Activated T-helper 2 cell treated with anti-CD3 and anti-CD28 coated beads, Interferon-gamma antibody, Interleukin-2, Interleukin-4, amounts not matched to agents 10 μg/mL and 5 μg/mL and 100 μg/mL, durations not matched to agents 14 hours and 24 hours and 36 hours (primary cell): ENCODE measurements around the gene PFN1. TPM values are rescaled to one million over a fixed set of nuclear protein-coding genes. Genes with fewer than 3 reads are reported as not detected.
"Not testable (repeated sequence)": the region's sequence is repeated elsewhere in the genome, so short reads cannot be mapped to it uniquely, and the experiment has no call there.

Source experiments
- DNase-seq: peaks from one replicate; pipeline ENCODE4 v3.0.0; 2021; ENCODE audit warnings: low spot score
- H3K27ac Mint-ChIP-seq: one replicate; pipeline ENCODE4 v1.8.0; 2021; ENCODE audit warnings: mixed read lengths
- H3K27me3 Mint-ChIP-seq: one replicate; pipeline ENCODE4 v1.8.0; 2021; ENCODE audit warnings: low read depth, mixed read lengths
- H3K36me3 Mint-ChIP-seq: one replicate; pipeline ENCODE4 v1.8.0; 2021; ENCODE audit warnings: low read depth, mixed read lengths
- H3K4me1 Mint-ChIP-seq: one replicate; pipeline ENCODE4 v1.8.0; 2021; ENCODE audit warnings: low read depth, mixed read lengths
- H3K4me3 Mint-ChIP-seq: one replicate; pipeline ENCODE4 v1.8.0; 2021; ENCODE audit warnings: low read depth, mild to moderate bottlenecking, moderate library complexity, mixed read lengths
- H3K9me3 Mint-ChIP-seq: one replicate; pipeline ENCODE4 v1.8.0; 2021; ENCODE audit warnings: mixed read lengths
- intact Hi-C: fragments of 100-400 bp; cut with micrococcal nuclease; formaldehyde crosslinking; loops from one replicate; pipeline ENCODE4 v1.15.1; 2023
- total RNA-seq: library from RNA; stranded (reverse); gene quantifications from 2 replicates; pipeline ENCODE4 v1.2.3, GENCODE V29; 2022

Gene PFN1
- total RNA-seq, 1 donor from 2014 or later, result 1,475 TPM

DNA sequence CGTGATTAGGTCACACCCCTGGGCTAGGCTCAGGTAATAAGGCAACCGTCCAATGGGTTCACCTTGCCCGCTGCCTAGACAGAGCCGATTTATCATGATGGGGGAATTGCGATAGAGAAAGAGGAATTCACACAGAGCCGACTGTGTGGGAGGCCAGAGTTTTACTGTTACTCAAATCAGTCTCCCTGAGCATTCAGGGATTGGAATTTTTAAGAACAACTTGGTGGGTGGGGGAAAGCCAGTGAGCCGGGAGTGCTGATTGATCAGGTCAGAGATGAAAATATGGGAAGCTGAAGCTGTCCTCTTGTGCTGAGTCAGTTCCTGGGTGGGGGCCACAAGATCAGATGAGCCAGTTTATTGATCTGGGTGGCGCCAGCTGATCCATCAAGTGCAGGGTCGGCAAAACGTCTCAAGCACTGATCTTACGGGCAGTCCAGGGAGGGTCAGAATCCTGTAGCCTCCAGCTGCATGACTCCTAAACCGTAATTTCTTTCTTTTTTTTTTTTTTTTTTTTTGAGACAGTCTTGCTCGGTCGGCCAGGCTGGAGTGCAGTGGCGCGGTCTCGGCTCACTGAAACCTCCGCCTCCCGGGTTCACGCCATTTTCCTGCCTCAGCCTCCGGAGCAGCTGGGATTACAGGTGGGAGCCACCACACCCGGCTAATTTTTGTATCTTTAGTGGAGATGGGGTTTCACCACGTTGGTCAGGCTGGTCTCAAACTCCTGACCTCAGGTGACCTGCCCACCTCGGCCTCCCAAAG, 21.6 kb downstream of the PFN1 start:
- intact Hi-C loops, H3K9me3 Mint-ChIP-seq, H3K27me3 Mint-ChIP-seq, DNase-seq, H3K4me3 Mint-ChIP-seq, H3K4me1 Mint-ChIP-seq: not testable (repeated sequence)
- Mint-ChIP-seq H3K27ac (peak overlapping the region; percentile 29), H3K36me3 (peaks cover 33% of the 10 kb centered on the region)

DNA sequence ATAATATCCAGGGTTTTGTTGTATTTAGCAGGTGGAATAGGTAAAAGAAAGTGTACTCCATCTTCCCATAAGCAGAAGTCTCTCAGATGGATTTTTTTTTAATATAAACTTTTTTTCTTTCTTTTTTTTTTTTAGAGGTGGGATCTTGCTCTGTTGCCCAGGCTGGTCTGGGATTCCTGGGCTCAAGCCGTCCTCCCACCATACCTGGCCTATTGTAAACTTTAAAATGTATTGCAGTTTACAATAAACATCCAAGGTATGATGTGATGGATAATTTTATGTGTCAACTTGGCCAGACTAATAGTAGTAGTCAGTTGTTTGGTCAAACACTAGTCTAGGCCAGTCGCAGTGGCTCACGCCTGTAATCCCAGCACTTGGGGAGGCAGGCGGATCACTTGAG, 27.0 kb downstream of the PFN1 start:
- Mint-ChIP-seq H3K27ac (no peak overlapping the region), H3K36me3 (peaks cover 6% of the 10 kb centered on the region), H3K27me3 (no peaks in the 10 kb centered on the region), H3K4me3 (no peak overlapping the region), H3K9me3 (no peaks in the 10 kb centered on the region), H3K4me1 (peaks cover under 1% of the 10 kb centered on the region)
- intact Hi-C loops, result no loop called here
- no peak for DNase-seq

DNA sequence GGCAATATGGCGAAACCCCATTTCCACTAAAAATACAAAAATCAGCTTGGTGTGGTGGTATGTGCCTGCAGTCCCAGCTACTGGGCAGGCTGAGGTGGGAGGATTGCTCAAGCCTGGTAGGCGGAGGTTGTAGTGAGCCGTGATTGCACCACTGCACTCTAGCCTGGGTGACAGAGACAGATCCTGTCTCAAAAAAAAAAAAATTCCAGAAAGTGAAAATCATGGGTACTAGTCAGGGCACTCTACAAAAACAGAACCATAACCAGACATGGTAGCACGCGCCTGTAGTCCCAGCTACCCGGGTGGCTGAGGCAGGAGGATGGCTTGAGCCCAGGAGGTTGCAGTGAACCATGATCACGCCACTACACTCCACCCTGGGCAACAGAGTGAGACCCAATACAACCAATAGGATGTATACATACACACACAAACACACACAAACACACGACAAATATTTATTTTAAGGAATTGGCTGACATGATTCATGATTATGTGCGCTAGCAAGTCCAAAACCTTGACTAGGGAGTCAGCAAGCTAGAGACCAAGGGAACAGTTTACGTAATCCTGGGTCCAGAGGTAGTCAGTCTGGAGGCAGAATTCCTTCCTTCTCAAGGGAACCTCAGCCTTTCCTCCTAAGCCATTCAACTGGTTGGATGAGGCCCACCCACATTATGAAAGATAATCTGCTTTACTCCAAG, 27.8 kb downstream of the PFN1 start:
- DNase-seq, result no peak
- Mint-ChIP-seq H3K36me3 (peaks cover 5% of the 10 kb centered on the region), H3K4me1 (no peaks in the 10 kb centered on the region), H3K27ac (no peak overlapping the region), H3K27me3 (no peaks in the 10 kb centered on the region), H3K9me3 (no peaks in the 10 kb centered on the region), H3K4me3 (no peak overlapping the region)
- intact Hi-C loops, result no loop called here

DNA sequence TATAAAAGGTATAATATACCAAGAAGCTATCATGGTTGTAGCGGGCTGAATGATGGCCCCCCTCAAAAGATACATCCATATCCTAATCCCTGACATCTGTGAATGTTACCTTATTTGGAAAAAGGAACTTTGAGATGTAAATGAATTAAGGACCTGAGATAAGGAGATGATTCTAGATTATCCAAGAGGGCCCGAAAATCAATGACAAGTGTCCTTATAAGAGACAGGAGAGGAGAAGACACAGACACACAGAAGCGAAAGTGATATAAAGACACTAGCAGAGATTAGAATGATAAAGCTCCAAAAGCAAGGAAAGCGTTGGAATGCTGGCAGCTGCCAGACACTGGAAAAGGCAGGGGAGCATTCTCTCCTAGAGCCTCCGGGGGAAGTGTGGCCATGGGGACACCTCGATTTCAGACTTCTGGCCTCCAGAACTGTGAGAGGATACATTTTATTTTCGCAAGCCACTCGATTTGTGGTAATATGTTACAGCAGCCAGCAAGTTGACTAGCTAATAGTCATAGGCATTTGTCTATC, 28.8 kb downstream of the PFN1 start:
- no peak for DNase-seq
- H3K27me3 Mint-ChIP-seq, result no peaks in the 10 kb centered on the region
- intact Hi-C loops, result no loop called here
- no peak overlapping the region for H3K27ac Mint-ChIP-seq
- H3K36me3 Mint-ChIP-seq, result peaks cover 4% of the 10 kb centered on the region
- no peaks in the 10 kb centered on the region for H3K9me3 Mint-ChIP-seq
- no peak overlapping the region for H3K4me3 Mint-ChIP-seq
- no peaks in the 10 kb centered on the region for H3K4me1 Mint-ChIP-seq

DNA sequence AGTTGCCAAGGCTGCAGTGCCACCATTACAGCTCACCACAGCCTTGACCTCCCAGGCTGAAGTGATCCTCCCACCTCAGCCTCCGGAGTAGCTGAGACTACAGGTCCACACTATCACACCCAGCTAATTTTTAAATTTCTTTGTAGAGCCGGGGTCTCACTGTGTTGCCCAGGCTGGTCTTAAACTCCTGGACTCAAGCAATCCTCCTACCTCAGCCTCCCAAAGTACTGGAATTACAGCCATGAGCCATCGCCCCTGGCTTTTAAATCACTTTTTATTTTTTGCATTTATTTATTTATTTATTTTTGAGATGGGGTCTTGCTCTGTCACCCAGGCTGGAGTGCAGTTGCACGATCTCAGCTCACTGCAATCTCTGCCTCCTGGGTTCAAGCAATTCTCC, 33.8 kb downstream of the PFN1 start:
- H3K4me1 Mint-ChIP-seq, H3K27me3 Mint-ChIP-seq, H3K9me3 Mint-ChIP-seq, DNase-seq, H3K4me3 Mint-ChIP-seq, intact Hi-C loops, H3K36me3 Mint-ChIP-seq, H3K27ac Mint-ChIP-seq: not testable (repeated sequence)

DNA sequence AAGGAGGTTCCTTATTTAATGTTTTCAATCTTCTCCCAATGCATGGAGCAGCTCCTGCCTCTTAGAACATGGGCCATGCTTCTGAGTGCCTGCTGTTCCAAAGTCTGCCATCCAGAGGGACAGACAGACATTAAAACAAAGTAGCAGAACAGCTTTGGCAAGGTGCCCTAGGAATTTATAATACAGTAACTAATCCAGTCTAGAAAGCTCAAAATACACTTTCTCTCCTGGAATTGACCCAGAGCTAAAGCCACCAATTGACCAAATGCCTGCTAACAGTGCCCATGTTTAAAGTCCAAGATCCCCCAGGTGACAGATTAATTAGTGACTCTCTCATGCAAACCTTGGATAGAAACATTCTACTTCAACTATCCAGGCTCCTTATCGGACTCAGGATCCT, 34.3 kb downstream of the PFN1 start:
- H3K4me1 Mint-ChIP-seq, result no peaks in the 10 kb centered on the region
- DNase-seq, result no peak
- intact Hi-C loops, result no loop called here
- H3K36me3 Mint-ChIP-seq, result no peaks in the 10 kb centered on the region
- no peak overlapping the region for H3K27ac Mint-ChIP-seq
- H3K27me3 Mint-ChIP-seq, result peaks cover 3% of the 10 kb centered on the region
- H3K9me3 Mint-ChIP-seq, result no peaks in the 10 kb centered on the region
- H3K4me3 Mint-ChIP-seq, result no peak overlapping the region

DNA sequence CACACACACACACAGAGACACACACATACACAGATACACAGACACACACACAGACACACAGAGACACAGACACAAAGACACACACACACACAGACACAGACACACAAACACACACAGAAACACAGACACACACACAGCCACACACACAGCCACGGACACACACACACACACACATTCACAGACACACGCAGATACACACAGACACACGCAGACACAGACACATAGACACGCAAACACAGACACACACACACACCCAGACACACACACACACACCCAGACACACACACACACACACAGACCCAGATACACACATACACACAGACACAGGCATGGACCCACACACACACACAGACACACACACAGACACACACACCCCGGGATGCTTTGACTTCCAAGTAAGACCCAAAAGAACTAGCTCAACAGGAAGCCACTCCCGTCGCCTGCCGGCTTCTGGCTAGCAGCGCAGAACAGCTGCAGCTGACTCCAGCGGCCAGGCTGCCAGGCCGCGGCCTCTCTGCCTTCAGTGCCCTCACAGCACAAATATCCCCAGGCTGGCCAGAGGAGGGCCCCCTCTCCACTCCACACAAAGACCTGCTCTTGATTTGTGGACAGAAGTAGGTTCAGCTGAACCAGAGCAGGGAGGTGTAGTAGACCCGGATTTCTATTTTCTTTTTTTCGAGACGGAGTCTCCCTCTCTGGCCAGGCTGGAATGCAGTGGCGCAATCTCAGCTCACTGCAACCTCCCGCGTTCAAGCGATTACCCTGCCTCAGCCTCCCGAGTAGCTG, 39.4 kb downstream of the PFN1 start:
- intact Hi-C loops, result loop anchor here (1.0 to 10.0 kb wide), 5 partner anchors 30 to 204 kb away; partner anchors contain the start of genes PELP1 and SPAG7
- Mint-ChIP-seq H3K9me3 (no peaks in the 10 kb centered on the region), H3K36me3 (no peaks in the 10 kb centered on the region), H3K27ac (no peak overlapping the region), H3K27me3 (peaks cover 3% of the 10 kb centered on the region), H3K4me1 (no peaks in the 10 kb centered on the region), H3K4me3 (no peak overlapping the region)
- DNase-seq, result peak; percentile 72

DNA sequence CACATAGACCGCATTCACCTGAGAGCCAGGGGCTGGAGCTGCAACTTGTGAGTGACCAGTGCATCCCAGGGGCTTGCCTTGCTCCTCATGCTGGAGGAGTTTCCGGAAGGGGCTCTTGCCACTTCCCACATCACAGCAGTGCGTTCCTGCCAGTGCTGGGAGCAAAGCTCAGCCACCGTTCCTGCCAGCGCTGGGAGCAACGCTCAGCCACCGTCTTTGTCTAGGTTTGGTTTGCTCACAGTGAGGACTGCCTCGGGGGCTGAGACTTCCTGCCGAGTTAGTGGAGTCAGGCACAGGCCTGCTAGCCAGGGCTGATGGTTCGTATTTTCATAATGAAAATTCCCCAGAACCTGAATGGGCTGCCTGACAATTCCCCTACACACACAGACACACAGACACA, 40.0 kb downstream of the PFN1 start:
- no peak for DNase-seq

DNA sequence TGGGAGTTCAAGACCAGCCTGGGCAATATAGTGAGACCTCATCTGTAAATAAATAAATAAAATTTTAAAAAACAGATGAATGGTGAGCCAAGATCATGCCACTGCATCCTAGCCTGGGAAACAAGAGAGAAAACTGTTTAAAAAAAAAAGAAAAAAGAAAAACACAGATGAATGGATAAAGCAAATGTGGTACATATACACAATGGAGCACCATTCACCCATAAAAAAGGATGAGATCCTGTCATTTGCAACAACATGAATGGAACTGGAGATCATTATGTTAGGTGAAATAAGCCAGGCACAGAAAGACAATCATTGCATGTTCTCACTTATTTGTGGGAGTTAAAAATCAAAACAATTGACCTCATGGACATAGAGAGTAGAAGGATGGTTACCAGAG, 41.7 kb downstream of the PFN1 start:
- H3K36me3 Mint-ChIP-seq, H3K27me3 Mint-ChIP-seq, DNase-seq, H3K4me3 Mint-ChIP-seq, H3K27ac Mint-ChIP-seq, H3K9me3 Mint-ChIP-seq: not testable (repeated sequence)
- intact Hi-C loops, result loop anchor here (10.0 kb wide), 1 partner anchor 202 kb away; the partner anchor contains the start of gene PELP1
- H3K4me1 Mint-ChIP-seq, result peaks cover 17% of the 10 kb centered on the region

More for the DNA sequence above, 40.0 kb downstream of the PFN1 start:
- Mint-ChIP-seq H3K27me3 (peaks cover 3% of the 10 kb centered on the region), H3K4me1 (peaks cover 4% of the 10 kb centered on the region), H3K9me3 (no peaks in the 10 kb centered on the region), H3K27ac (no peak overlapping the region), H3K36me3 (no peaks in the 10 kb centered on the region), H3K4me3 (no peak overlapping the region)
- intact Hi-C loops, result loop anchor here (2.0 to 10.0 kb wide), 3 partner anchors 36 to 204 kb away; partner anchors contain the start of genes PELP1 and SPAG7

DNA sequence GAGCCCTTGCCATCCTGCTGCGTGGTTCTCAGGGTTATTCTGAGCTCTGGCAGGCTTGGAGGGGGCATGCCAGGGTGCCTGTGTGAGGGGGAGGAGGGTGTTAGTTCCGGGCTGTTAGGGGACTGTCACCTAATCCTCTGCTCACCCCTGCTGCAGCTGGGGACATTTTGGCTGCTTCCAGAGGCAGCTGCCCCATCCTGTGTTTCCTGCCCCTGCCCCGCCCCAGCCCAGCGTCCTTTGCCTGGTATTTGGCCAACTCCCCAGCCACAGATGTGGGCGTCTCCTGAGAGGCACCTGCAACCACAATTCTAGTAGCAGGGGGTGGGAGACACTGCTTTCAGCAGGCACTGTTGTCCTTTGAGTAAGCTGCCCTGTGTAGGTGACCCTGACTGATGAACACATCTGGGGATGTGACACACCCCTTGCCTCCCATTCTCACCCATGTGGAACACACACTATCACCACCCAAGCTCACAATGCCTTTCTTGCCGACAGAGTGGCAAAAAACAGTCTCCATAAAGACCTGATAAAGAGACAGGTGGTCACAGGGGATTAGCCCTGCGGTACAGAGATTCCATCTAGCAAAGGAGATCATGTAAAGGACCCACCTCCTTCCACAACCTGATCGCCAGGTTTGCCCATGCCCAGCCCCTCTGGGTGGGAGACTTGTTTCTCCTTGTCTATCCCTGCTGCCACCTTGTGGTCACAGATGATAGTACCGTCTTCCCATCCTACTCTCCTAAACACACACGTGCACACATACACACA, 45.1 kb downstream of the PFN1 start, which contains the start of gene CHRNE:
CHRNE (minus strand) TSS at position 48 of the 768 bp plus-strand sequence; CDS start at position 13, 35 bp downstream.
- Mint-ChIP-seq H3K36me3 (no peaks in the 10 kb centered on the region), H3K4me1 (peaks cover 25% of the 10 kb centered on the region)
- intact Hi-C loops, result loop anchor here (10.0 kb wide), 1 partner anchor 198 kb away; the partner anchor contains the start of gene PELP1

DNA sequence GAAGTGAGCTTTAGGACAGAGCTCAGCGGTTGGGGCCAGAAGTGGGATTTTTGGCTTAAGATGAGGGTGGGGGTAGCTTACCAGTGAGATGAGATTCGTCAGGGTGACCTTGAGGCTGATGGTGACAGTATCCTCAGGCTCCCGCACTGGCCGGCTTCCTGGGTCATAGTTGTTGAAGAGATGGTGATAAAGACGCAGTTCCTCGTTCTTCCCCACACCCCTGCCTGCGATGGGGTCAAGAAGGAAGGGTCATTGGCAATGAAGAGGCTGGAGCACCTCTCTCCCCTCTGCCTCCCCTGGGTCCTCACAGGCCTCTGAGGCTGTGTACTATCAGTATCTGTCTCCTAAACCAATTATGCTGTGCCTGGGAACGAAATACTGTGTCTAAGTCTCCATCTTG, 45.8 kb downstream of the PFN1 start:
- no peak for DNase-seq
- intact Hi-C loops, result loop anchor here (10.0 kb wide), 1 partner anchor 198 kb away; the partner anchor contains the start of gene PELP1
- H3K9me3 Mint-ChIP-seq, result no peaks in the 10 kb centered on the region
- H3K4me3 Mint-ChIP-seq, result no peak overlapping the region
- peaks cover 2% of the 10 kb centered on the region for H3K27me3 Mint-ChIP-seq
- H3K36me3 Mint-ChIP-seq, result no peaks in the 10 kb centered on the region
- H3K4me1 Mint-ChIP-seq, result peaks cover 25% of the 10 kb centered on the region
- H3K27ac Mint-ChIP-seq, result peak overlapping the region; percentile 30

More for the DNA sequence above, 45.1 kb downstream of the PFN1 start, which contains the start of gene CHRNE:
- Mint-ChIP-seq H3K4me3 (peak within 1 kb of the TSS; percentile 19), H3K27me3 (peaks cover 2% of the 10 kb centered on the region), H3K9me3 (no peaks in the 10 kb centered on the region), H3K27ac (peak within 1 kb of the TSS; percentile 43)
- DNase-seq, result peak; percentile 65
